Astrocyte of the cerebellum (primary cell): Measurements from ENCODE around the gene GMPR.

Experiments used
- DNase-seq: peaks from one replicate; pipeline ENCODE4 v3.0.0-alpha.2; 2011; ENCODE audit warnings: low read depth
- H3K4me3 ChIP-seq: 2 replicates; pipeline ENCODE4 v1.5.1; 2011; ENCODE audit warnings: mild to moderate bottlenecking, low read depth, low read length, moderate library complexity
- CTCF ChIP-seq: IDR thresholded peaks from 2 replicates; pipeline ENCODE4 v1.5.1; 2012; ENCODE audit warnings: low read length, low read depth, moderate library complexity, mild to moderate bottlenecking; ENCODE audit errors: missing control alignments
- in situ Hi-C: cut with HindIII; loops from 2 replicates; pipeline ENCODE4 v1.10.0; 2017; ENCODE audit warnings: low sequenced_read_pairs

The GMPR gene

GRCh38 chr6:16324184-16324583, 85.8 kb downstream of the GMPR start:
- H3K4me3 ChIP-seq: no peak overlapping the region
- DNase-seq: no peak
- TF ChIP-seq CTCF: no peak
- in situ Hi-C loops: no loop called here

GRCh38 chr6:16324606-16325225, 86.3 kb downstream of the GMPR start:
- TF ChIP-seq CTCF: no peak
- in situ Hi-C loops: no loop called here
- H3K4me3 ChIP-seq: no peak overlapping the region
- DNase-seq: peak; percentile 69

- no peak overlapping the region for H3K4me3 ChIP-seq
- no peak for DNase-seq
- in situ Hi-C loops: no loop called here
- TF ChIP-seq CTCF: no peak
Observed at GRCh38 chr6:16326531-16326930, 88.1 kb downstream of the GMPR start.

- no peak for TF ChIP-seq CTCF
- no peak overlapping the region for H3K4me3 ChIP-seq
- no peak for DNase-seq
- in situ Hi-C loops: no loop called here
Observed at GRCh38 chr6:16326971-16327776, 88.8 kb downstream of the GMPR start.

GRCh38 chr6:16327777-16328325, 89.5 kb downstream of the GMPR start:
- DNase-seq: no peak
- in situ Hi-C loops: no loop called here

GRCh38 chr6:16329233-16329632, 90.8 kb downstream of the GMPR start:
- no peak for TF ChIP-seq CTCF
- no peak for DNase-seq
- in situ Hi-C loops: no loop called here
- no peak overlapping the region for H3K4me3 ChIP-seq

More at GRCh38 chr6:16327777-16328325, 89.5 kb downstream of the GMPR start:
- H3K4me3 ChIP-seq: no peak overlapping the region
- no peak for TF ChIP-seq CTCF
